Ramos (cell line): ENCODE results near the gene HOXA5.

ENCODE experiments used
- in situ Hi-C: fragments of 300-500 bp; cut with MboI; formaldehyde crosslinking; loops from one replicate; pipeline ENCODE4 v1.14.3; 2022; ENCODE audit warnings: low sequenced_read_pairs; ENCODE audit not compliant: unreplicated experiment

The HOXA5 gene

GRCh38 chr7:27151931-27152815, 8.7 kb upstream of the HOXA5 start, which contains the start of gene HOXA3:
TSS of gene HOXA3 (minus strand) at chr7:27152583. CDS start at chr7:27110640, 41,943 bp downstream.
- in situ Hi-C loops, result loop anchor here (10.0 to 25.0 kb wide), 4 partner anchors 477 to 1265 kb away; no protein-coding TSS in a partner anchor

GRCh38 chr7:27151341-27151930, 8.0 kb upstream of the HOXA5 start:
- in situ Hi-C loops, result loop anchor here (10.0 to 25.0 kb wide), 4 partner anchors 477 to 1264 kb away; no protein-coding TSS in a partner anchor

- in situ Hi-C loops, result loop anchor here (10.0 to 25.0 kb wide), 4 partner anchors 476 to 1263 kb away; no protein-coding TSS in a partner anchor
Measured at GRCh38 chr7:27150568-27151340, 7.3 kb upstream of the HOXA5 start.

GRCh38 chr7:27149842-27150567, 6.5 kb upstream of the HOXA5 start:
- in situ Hi-C loops, result loop anchor here (10.0 to 25.0 kb wide), 5 partner anchors 295 to 1263 kb away; no protein-coding TSS in a partner anchor

GRCh38 chr7:27148756-27149641, 5.5 kb upstream of the HOXA5 start:
- in situ Hi-C loops, result loop anchor here (10.0 kb wide), 1 partner anchor 294 kb away; no protein-coding TSS in a partner anchor

GRCh38 chr7:27148031-27148755, 4.7 kb upstream of the HOXA5 start:
- in situ Hi-C loops, result loop anchor here (10.0 kb wide), 1 partner anchor 293 kb away; no protein-coding TSS in a partner anchor

- in situ Hi-C loops, result loop anchor here (10.0 kb wide), 1 partner anchor 293 kb away; no protein-coding TSS in a partner anchor
Measured at GRCh38 chr7:27147199-27148030, 3.9 kb upstream of the HOXA5 start, which contains the start of gene HOXA6. TSS of gene HOXA6 (minus strand) at chr7:27147774. CDS start at chr7:27147749, 25 bp downstream.

GRCh38 chr7:27146491-27147198, 3.2 kb upstream of the HOXA5 start:
- in situ Hi-C loops, result loop anchor here (10.0 kb wide), 1 partner anchor 292 kb away; no protein-coding TSS in a partner anchor

GRCh38 chr7:27145914-27146412, 2.5 kb upstream of the HOXA5 start:
- in situ Hi-C loops, result loop anchor here (10.0 kb wide), 1 partner anchor 291 kb away; no protein-coding TSS in a partner anchor

GRCh38 chr7:27145165-27145913, 1.9 kb upstream of the HOXA5 start:
- in situ Hi-C loops, result loop anchor here (10.0 kb wide), 1 partner anchor 291 kb away; no protein-coding TSS in a partner anchor

GRCh38 chr7:27144781-27145164, 1.3 kb upstream of the HOXA5 start:
- in situ Hi-C loops, result loop anchor here (10.0 kb wide), 1 partner anchor 290 kb away; no protein-coding TSS in a partner anchor

- in situ Hi-C loops, result loop anchor here (10.0 kb wide), 1 partner anchor 289 kb away; no protein-coding TSS in a partner anchor
Measured at GRCh38 chr7:27143950-27144780, 684 bp upstream of the HOXA5 start.

GRCh38 chr7:27142580-27143022, 880 bp downstream of the HOXA5 start:
- in situ Hi-C loops, result loop anchor here (10.0 kb wide), 1 partner anchor 288 kb away; no protein-coding TSS in a partner anchor
